HUES64 (cell line): ENCODE data around the gene SPTB.

Experiments used
- H3K27ac ChIP-seq: 2 replicates; pipeline ENCODE4 v1.7.0; 2013; ENCODE audit warnings: low read depth, low read length, inconsistent platforms
- H3K27me3 ChIP-seq: 2 replicates; pipeline ENCODE4 v1.6.1; 2013; ENCODE audit warnings: mild to moderate bottlenecking, low read length; ENCODE audit not compliant: insufficient read depth
- H3K36me3 ChIP-seq: 2 replicates; pipeline ENCODE4 v1.6.1; 2013; ENCODE audit warnings: mild to moderate bottlenecking, low read length; ENCODE audit not compliant: insufficient read depth
- H3K4me1 ChIP-seq: 2 replicates; pipeline ENCODE4 v1.6.1; 2013; ENCODE audit warnings: mild to moderate bottlenecking, low read length, moderate library complexity; ENCODE audit not compliant: insufficient read depth
- H3K4me3 ChIP-seq: 2 replicates; pipeline ENCODE4 v1.5.1; 2013; ENCODE audit warnings: mild to moderate bottlenecking, low read length, moderate library complexity
- H3K9ac ChIP-seq: 2 replicates; pipeline ENCODE4 v1.6.1; 2013; ENCODE audit warnings: mild to moderate bottlenecking, low read depth, low read length
- H3K9me3 ChIP-seq: 2 replicates; pipeline ENCODE4 v1.6.1; 2013; ENCODE audit warnings: low read depth, low read length; ENCODE audit not compliant: insufficient read depth
- WGBS: fragments of 150-250, 120-280 bp; methylation state at CpG from one replicate; pipeline ENCODE4 v1.1.7; 2013; ENCODE audit warnings: missing lambda C conversion rate; 5-methylcytosine and 5-hydroxymethylcytosine counted together

The SPTB gene

DNA sequence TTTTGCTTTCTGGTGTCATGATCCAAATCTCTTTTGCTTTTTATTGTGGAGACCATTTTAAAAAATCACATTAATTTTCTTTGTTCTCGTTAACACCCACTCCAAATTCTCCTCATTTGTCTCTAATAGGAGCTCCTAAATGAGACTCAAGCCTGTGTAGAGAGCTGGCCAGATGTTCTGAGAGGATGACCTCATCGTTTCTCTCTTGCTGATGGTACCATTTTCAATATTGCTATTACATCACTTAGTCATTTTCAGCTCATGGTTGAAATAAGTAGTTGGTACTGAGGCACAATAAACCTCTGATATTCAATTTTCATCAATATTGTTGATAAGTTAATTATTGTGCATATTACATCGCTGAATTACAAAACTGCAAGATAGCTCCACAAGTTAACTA is 31.5 kb downstream of the SPTB start:
- H3K9me3 ChIP-seq, result no peaks in the 10 kb centered on the region
- H3K27ac ChIP-seq, result no peak overlapping the region
- no peaks in the 10 kb centered on the region for H3K27me3 ChIP-seq
- no peaks in the 10 kb centered on the region for H3K36me3 ChIP-seq
- H3K4me3 ChIP-seq, result no peak overlapping the region
- peaks cover 3% of the 10 kb centered on the region; the same call in 1 of the 2 replicates for H3K4me1 ChIP-seq
- 100% methylated on average over 3 of the region's 3 CpGs for WGBS
- H3K9ac ChIP-seq, result no peak overlapping the region

DNA sequence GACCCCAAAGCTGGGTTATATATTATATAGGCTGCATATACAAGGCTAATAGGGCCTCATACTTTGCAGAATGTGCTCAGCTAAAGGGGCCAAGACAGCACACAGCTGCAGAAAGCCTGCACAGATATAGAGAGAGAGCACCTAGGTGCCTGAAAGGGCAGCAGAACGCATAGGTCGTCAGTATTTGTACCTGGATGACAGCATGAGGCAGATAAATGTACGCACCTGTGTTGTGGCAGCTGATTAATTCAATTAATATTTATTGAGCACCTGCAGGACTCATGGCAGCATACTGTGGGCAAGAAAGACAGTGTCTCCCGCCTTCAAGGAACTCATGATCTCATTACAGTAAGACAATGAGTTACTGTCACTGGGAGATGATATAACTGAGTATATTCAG is 33.4 kb downstream of the SPTB start:
- Histone ChIP-seq H3K4me1 (peaks cover 12% of the 10 kb centered on the region), H3K27ac (no peak overlapping the region), H3K27me3 (no peaks in the 10 kb centered on the region), H3K36me3 (no peaks in the 10 kb centered on the region), H3K9me3 (no peaks in the 10 kb centered on the region), H3K4me3 (no peak overlapping the region), H3K9ac (no peak overlapping the region)
- WGBS, result 91% methylated on average over 4 of the region's 4 CpGs

DNA sequence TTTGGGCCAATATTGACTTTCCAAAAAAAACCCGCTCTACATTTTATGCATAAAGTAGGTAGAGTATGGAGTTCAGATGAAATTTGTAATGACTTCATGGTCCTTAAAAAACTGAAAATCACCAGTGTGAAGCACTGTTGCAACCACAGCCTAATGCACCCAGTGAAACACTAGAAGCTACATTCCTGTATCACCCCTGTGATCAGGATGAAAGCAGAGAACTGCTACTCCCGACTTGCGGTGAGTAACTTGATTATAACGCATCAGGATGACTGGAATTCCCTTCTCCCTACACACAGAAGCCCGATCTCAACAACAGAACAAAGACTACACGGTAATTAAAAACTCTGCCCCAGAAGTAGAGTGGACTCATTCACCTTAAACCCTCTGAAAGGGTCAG is 33.8 kb downstream of the SPTB start:
- Histone ChIP-seq H3K27ac (no peak overlapping the region), H3K36me3 (no peaks in the 10 kb centered on the region), H3K4me1 (peaks cover 13% of the 10 kb centered on the region), H3K27me3 (no peaks in the 10 kb centered on the region), H3K4me3 (no peak overlapping the region), H3K9me3 (no peaks in the 10 kb centered on the region), H3K9ac (no peak overlapping the region)
- 48% methylated on average over 6 of the region's 6 CpGs for WGBS

DNA sequence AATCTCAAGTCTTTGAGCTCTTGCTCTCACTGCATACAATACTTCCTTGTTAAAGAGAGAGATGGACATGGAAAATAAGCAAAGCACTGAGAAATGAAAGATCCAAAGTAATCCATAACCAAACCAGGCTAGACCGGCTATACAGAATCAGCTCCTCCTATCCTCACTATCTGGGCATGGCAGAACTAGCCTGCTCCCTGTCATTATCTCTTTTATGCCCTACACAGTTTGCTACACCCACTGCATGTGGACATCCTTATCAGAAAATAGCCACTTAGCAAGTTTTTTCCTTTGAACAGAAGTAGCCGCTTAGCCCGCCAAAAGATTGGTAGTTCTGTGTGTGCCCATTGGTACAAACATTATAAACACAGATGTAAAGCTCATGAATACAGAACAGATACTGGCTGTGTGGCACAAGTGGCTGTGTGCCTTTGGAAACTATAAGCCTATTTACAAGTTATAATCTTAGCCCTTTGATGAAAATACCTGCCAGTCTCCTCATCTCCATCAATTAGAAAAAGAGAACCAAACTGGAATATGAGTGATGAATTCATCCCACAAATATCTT is 34.7 kb downstream of the SPTB start:
- Histone ChIP-seq H3K4me1 (peaks cover 13% of the 10 kb centered on the region), H3K27me3 (no peaks in the 10 kb centered on the region), H3K9ac (no peak overlapping the region), H3K4me3 (no peak overlapping the region), H3K27ac (no peak overlapping the region), H3K9me3 (no peaks in the 10 kb centered on the region), H3K36me3 (no peaks in the 10 kb centered on the region)
- 91% methylated on average over 3 of the region's 3 CpGs for WGBS

DNA sequence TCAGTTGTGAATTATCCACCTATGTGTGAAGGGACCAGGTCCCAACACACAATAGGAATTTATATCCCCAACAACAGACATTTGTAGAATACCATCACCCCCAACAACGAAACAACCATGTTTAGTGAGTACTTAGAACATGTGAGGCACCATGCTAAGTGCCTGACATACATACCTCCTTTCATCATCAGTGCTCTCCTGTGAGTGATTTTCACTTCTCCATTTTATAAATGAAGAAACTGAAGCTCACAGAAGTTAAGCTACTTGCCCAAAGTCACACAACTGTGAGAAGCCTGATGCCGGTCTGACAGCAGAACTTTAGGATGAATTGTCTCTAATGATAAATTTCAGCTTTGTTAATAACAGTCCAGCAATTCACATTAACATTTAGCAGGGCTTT is 35.4 kb downstream of the SPTB start:
- WGBS, result 89% methylated on average over 2 of the region's 2 CpGs
- H3K9me3 ChIP-seq, result no peaks in the 10 kb centered on the region
- H3K27me3 ChIP-seq, result no peaks in the 10 kb centered on the region

DNA sequence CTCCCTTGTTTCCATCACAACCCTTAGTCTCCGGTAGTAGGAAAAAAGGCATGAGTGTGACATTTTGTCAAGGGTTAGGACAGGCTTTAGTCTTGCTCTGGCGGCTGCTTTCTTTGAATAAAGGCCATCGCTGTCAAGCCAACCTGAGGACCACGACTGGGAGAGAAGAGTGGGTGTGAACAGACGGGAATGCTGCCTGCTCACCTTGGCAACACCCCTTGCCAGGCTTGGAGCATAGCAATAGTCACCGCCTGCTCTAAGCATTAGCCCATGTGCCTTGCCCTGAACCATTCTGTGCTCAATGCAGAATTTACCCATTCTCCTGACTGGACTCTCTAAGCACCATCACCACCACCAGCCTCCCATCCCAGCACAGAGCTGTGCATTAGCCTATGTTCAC is 36.2 kb downstream of the SPTB start:
- Histone ChIP-seq H3K4me3 (no peak overlapping the region), H3K36me3 (no peaks in the 10 kb centered on the region), H3K9ac (no peak overlapping the region), H3K9me3 (no peaks in the 10 kb centered on the region), H3K27me3 (no peaks in the 10 kb centered on the region), H3K27ac (no peak overlapping the region), H3K4me1 (peaks cover 13% of the 10 kb centered on the region)
- WGBS, result 77% methylated on average over 6 of the region's 6 CpGs

More for the DNA sequence above, 35.4 kb downstream of the SPTB start:
- no peaks in the 10 kb centered on the region for H3K36me3 ChIP-seq
- H3K27ac ChIP-seq, result no peak overlapping the region
- no peak overlapping the region for H3K4me3 ChIP-seq
- peaks cover 13% of the 10 kb centered on the region for H3K4me1 ChIP-seq
- no peak overlapping the region for H3K9ac ChIP-seq

DNA sequence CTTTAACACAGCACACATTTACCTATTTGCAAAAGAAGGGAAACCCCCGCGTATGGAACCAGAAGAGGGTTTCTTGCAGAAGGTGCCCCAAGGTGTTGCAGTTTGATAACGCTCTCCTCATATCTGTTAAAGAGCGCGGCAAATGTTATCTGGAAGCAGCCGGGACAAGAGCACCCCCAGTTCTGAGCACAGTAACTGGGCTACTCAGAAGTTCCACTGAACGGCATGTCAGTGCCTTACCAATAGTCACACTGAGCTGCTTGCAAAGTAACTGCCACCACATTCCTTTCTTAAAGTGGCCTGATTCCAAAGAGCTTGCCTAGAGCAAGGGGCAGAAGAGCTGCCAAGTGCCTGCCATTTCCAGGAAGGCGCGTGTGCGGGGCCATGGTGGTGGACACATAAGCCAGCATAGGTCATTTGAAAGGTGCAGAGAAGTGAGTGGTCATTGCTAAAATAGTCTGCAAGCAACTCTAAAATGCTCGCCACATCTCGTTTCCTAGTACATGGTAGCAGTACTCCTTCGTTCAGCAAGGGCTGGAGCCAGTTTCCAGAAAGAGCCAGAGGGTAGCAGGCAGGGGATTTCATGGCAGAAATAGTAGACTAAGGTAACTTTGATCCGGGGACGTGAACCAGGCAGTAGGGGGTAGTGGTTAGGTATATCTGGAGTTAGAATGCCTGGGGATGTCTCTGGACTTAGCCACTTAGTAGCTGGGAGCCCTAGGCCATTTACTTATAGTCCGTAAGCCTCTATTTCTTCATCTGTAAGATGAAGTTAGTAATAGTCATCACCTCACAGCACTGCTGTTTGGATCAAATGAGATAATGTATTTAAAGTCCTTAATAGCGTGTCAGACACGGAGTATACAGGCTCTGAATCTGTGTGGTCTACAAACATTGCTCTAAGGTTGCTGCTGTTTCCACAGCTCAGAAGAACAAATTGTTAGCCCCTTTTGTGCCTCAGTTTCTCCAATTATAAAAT is 37.6 kb downstream of the SPTB start:
- Histone ChIP-seq H3K4me1 (peaks cover 13% of the 10 kb centered on the region), H3K27me3 (no peaks in the 10 kb centered on the region), H3K9ac (no peak overlapping the region), H3K4me3 (no peak overlapping the region), H3K36me3 (no peaks in the 10 kb centered on the region), H3K27ac (0 out of 2 replicates have a peak overlapping the region, but pooled peaks have one; percentile 28), H3K9me3 (no peaks in the 10 kb centered on the region)
- 81% methylated on average over 17 of the region's 18 CpGs for WGBS

DNA sequence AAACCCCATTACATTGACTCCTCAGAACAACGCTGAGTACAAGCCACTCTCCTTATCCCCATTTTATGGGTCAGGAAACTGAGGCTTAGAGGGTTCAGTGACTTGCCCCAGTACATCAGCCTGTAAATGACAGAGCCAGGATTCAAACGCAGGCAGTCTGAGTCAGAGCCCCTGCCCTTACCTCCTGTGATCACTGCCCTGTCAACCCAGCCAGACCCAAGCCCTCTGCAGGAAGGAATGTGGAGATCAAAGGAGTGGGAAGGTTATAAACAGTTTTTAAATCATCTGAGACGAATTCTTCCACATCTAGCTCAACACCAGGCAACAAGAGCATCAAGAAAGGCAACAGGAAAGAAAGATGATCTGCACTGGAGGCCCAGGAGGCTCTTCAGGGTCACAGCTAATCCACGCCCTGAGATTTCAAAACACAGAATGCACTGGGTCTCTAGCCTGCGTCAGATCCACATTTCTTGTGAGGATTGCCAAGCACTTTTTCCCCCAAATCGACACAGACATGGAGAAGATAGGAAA is 38.5 kb downstream of the SPTB start:
- WGBS, result 47% methylated on average over 6 of the region's 6 CpGs

DNA sequence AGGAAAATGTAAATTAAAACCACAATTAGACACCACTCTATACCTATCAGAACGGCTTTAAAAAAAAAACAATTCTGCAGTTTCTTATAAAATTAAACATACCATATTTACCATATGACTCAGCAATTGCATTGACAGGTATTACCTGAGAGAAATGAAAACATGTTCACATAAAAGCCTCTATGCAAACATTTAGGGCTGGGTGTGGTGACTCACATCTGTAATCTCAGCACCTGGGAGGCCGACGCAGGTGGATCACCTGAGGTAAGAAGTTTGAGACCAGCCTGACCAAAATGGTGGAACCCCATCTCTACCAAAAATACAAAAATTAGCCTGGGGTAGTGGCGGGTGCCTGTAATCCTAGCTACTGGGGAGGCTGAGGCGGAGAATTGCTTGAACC is 41.1 kb downstream of the SPTB start:
- Histone ChIP-seq H3K9me3 (no peaks in the 10 kb centered on the region), H3K4me1 (peaks cover 10% of the 10 kb centered on the region), H3K4me3 (no peak overlapping the region), H3K27ac (no peak overlapping the region), H3K36me3 (no peaks in the 10 kb centered on the region), H3K27me3 (no peaks in the 10 kb centered on the region), H3K9ac (no peak overlapping the region)
- WGBS, result 96% methylated on average over 5 of the region's 5 CpGs

More for the DNA sequence above, 38.5 kb downstream of the SPTB start:
- H3K36me3 ChIP-seq, result no peaks in the 10 kb centered on the region
- H3K4me1 ChIP-seq, result peaks cover 11% of the 10 kb centered on the region
- H3K4me3 ChIP-seq, result no peak overlapping the region
- no peaks in the 10 kb centered on the region for H3K9me3 ChIP-seq
- H3K9ac ChIP-seq, result no peak overlapping the region
- H3K27ac ChIP-seq, result no peak overlapping the region
- no peaks in the 10 kb centered on the region for H3K27me3 ChIP-seq

DNA sequence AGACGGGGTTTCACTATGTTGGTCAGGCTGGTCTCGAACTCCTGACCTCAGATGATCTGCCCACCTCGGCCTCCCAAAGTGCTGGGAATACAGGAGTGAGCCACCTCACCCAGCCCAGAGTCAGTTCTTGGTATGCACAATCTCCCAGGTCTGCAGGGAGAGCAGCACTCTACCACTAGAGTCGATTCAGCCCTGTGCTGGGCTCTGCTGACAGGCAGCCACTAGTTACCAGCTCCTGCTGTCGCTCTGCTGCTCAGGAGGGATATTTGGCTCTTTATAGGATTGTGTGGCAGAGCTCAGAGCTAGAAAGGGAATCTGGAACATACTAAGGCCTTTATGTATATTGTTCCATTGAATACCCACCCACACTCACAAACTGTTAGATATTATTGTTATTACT is 44.3 kb downstream of the SPTB start:
- Histone ChIP-seq H3K9ac (no peak overlapping the region), H3K9me3 (no peaks in the 10 kb centered on the region), H3K4me3 (no peak overlapping the region), H3K36me3 (no peaks in the 10 kb centered on the region), H3K27me3 (no peaks in the 10 kb centered on the region), H3K27ac (no peak overlapping the region), H3K4me1 (no peaks in the 10 kb centered on the region)
- 88% methylated on average over 5 of the region's 5 CpGs for WGBS

DNA sequence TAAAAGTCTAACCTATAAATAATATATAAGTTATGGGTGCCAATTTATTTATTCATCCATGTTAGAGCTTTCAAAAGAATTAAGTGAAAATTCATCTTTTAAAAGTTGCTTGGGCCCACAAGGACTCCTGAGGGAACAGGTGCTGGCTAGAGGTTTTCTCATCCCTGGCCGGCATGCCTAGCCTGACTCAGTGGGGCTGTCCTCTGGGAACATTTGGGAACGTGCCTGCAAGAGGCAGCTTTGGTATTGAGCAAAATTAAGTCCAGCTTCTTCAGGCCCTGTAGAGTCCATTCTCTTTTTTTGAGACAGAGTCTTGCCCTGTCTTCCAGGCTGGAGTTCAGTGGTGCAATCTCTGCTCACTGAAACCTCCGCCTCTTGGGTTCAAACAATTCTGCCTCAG is 44.7 kb downstream of the SPTB start:
- no peaks in the 10 kb centered on the region for H3K9me3 ChIP-seq
- no peak overlapping the region for H3K27ac ChIP-seq
- H3K27me3 ChIP-seq, result no peaks in the 10 kb centered on the region
- no peaks in the 10 kb centered on the region for H3K4me1 ChIP-seq
- no peak overlapping the region for H3K9ac ChIP-seq
- no peak overlapping the region for H3K4me3 ChIP-seq
- H3K36me3 ChIP-seq, result no peaks in the 10 kb centered on the region
- WGBS, result 87% methylated on average over 3 of the region's 3 CpGs
